SK-N-SH (cell line): ENCODE data around the gene GATAD2A. TPM values are rescaled to one million over a fixed set of nuclear protein-coding genes. Genes with fewer than 3 reads are reported as not detected.

Experiments used
- CTCF ChIA-PET: fragments of 300-600, 350-600 bp; formaldehyde crosslinking; extraction: SDS; loops from one replicate; lab custom pipeline; 2021; lab: Yijun Ruan, JAX
- POLR2A ChIA-PET: fragments of 350-600 bp; sonication (Branson Sonifier 250); formaldehyde crosslinking; extraction: SDS; loops from one replicate; lab custom pipeline; 2020; ENCODE audit warnings: antibody characterized with exemption, inconsistent platforms; lab: Yijun Ruan, JAX
- DNase-seq: peaks from one replicate; pipeline ENCODE4 v3.0.0; 2012
- H2AFZ ChIP-seq: fragments of 200-600 bp; sonication (generic); 2 replicates; pipeline ENCODE4 v1.8.1; 2016; ENCODE audit warnings: antibody characterized with exemption, mild to moderate bottlenecking, low read depth
- H3F3A ChIP-seq: fragments of 200-600 bp; sonication (generic); replicated peaks from 2 replicates; pipeline ENCODE3; 2016; ENCODE audit warnings: antibody characterized with exemption, mild to moderate bottlenecking; ENCODE audit not compliant: insufficient read depth
- H3K27ac ChIP-seq, 2 experiments: fragments of 200-500 bp in 1 of 2; fragments of 200-600 bp in 1 of 2; sonication (Bioruptor generic) in 1 of 2; sonication (generic), shearing (Covaris generic) in 1 of 2; 2 replicates each; pipeline versions ENCODE4 v1.5.1 to v1.6.1; 2014 to 2016; ENCODE audit warnings: low read depth in 2 of 2, inconsistent platforms in 1 of 2, low read length in 1 of 2, mild to moderate bottlenecking in 1 of 2, mixed read lengths in 1 of 2
- H3K27me3 ChIP-seq: fragments of 200-600 bp; sonication (generic), shearing (Covaris generic); 2 replicates; pipeline ENCODE4 v1.6.1; 2016; ENCODE audit warnings: mixed run types; ENCODE audit not compliant: insufficient read depth
- H3K36me3 ChIP-seq, 2 experiments: fragments of 200-500 bp in 1 of 2; fragments of 200-600 bp in 1 of 2; sonication (Bioruptor generic) in 1 of 2; sonication (generic) in 1 of 2; replicated peaks in 1 of 2; 2 replicates each; pipeline versions ENCODE3 to v1.5.1; 2014 to 2016; ENCODE audit warnings: low read length in 1 of 2, mild to moderate bottlenecking in 1 of 2; ENCODE audit not compliant: insufficient read depth in 2 of 2, control insufficient read depth in 1 of 2
- H3K4me1 ChIP-seq, 2 experiments: fragments of 200-500 bp in 1 of 2; fragments of 200-600 bp in 1 of 2; sonication (Bioruptor generic) in 1 of 2; sonication (generic), shearing (Covaris generic) in 1 of 2; 2 replicates each; pipeline versions ENCODE4 v1.5.1 to v1.6.1; 2014 to 2016; ENCODE audit warnings: low read depth in 1 of 2, low read length in 1 of 2, mixed run types in 1 of 2; ENCODE audit not compliant: insufficient read depth in 2 of 2, control insufficient read depth in 1 of 2
- H3K4me2 ChIP-seq: fragments of 200-600 bp; sonication (generic), shearing (Covaris generic); 2 replicates; pipeline ENCODE4 v1.6.1; 2017; ENCODE audit warnings: mixed run types
- H3K4me3 ChIP-seq, 2 experiments: fragments of 200-500 bp in 1 of 2; fragments of 200-600 bp in 1 of 2; sonication (Bioruptor generic) in 1 of 2; sonication (generic), shearing (Covaris generic) in 1 of 2; 2 replicates each; pipeline versions ENCODE4 v1.5.1 to v1.8.1; 2014 to 2016; ENCODE audit warnings: low read depth in 2 of 2, inconsistent platforms in 1 of 2, low read length in 1 of 2, mild to moderate bottlenecking in 1 of 2, mixed read lengths in 1 of 2, moderate library complexity in 1 of 2
- H3K79me2 ChIP-seq: fragments of 200-600 bp; sonication (generic); 2 replicates; pipeline ENCODE4 v1.8.1; 2017; ENCODE audit warnings: mild to moderate bottlenecking; ENCODE audit not compliant: insufficient read depth
- H3K9ac ChIP-seq: fragments of 200-600 bp; sonication (generic); 2 replicates; pipeline ENCODE4 v1.6.1; 2017; ENCODE audit warnings: mixed run types
- H3K9me2 ChIP-seq: fragments of 200-600 bp; sonication (generic); 2 replicates; pipeline ENCODE4 v1.6.1; 2017; ENCODE audit warnings: mixed run types
- H3K9me3 ChIP-seq: fragments of 200-600 bp; sonication (generic); 2 replicates; pipeline ENCODE4 v1.6.1; 2017; ENCODE audit warnings: mixed run types, mild to moderate bottlenecking, moderate library complexity
- H4K20me1 ChIP-seq: fragments of 200-600 bp; sonication (generic); 2 replicates; pipeline ENCODE4 v1.6.1; 2017; ENCODE audit warnings: mild to moderate bottlenecking, mixed run types; ENCODE audit not compliant: insufficient read depth
- CHD2 ChIP-seq: fragments of 150-350 bp; IDR thresholded peaks from 2 replicates; pipeline ENCODE4 v1.6.1; 2018; ENCODE audit warnings: low read length; ENCODE audit not compliant: partially characterized antibody
- EZH2phosphoT487 ChIP-seq: fragments of 200-600 bp; sonication (generic); IDR thresholded peaks from 2 replicates; pipeline ENCODE4 v1.6.1; 2017; ENCODE audit warnings: low read depth, mixed run types, mild to moderate bottlenecking, antibody characterized with exemption, moderate library complexity, borderline replicate concordance
- FOSL2 ChIP-seq: IDR thresholded peaks from 2 replicates; pipeline ENCODE4 v1.4.0; 2012; ENCODE audit warnings: low read depth, mild to moderate bottlenecking, moderate library complexity, borderline replicate concordance
- FOXM1 ChIP-seq: IDR thresholded peaks from 2 replicates; pipeline ENCODE4 v1.4.0; 2012; ENCODE audit warnings: low read depth, mild to moderate bottlenecking
- GATA2 ChIP-seq: sonication (generic); formaldehyde crosslinking; IDR thresholded peaks from 2 replicates; pipeline ENCODE4 v1.5.0; 2020; ENCODE audit warnings: mild to moderate bottlenecking, missing genetic modification reagents
- JUND ChIP-seq: IDR thresholded peaks from 2 replicates; pipeline ENCODE4 v1.4.0; 2012
- MXI1 ChIP-seq: IDR thresholded peaks from 2 replicates; pipeline ENCODE4 v1.6.1; 2012; ENCODE audit warnings: mild to moderate bottlenecking, low read depth, low read length, improper control_type of control experiment
- NFIC ChIP-seq: IDR thresholded peaks from 2 replicates; pipeline ENCODE4 v1.4.0; 2012; ENCODE audit warnings: borderline replicate concordance
- NRF1 ChIP-seq: IDR thresholded peaks from 2 replicates; pipeline ENCODE4 v1.6.1; 2012; ENCODE audit warnings: low read depth, mild to moderate bottlenecking, low read length
- RFX5 ChIP-seq: IDR thresholded peaks from 2 replicates; pipeline ENCODE4 v1.6.1; 2012; ENCODE audit warnings: mild to moderate bottlenecking, improper control_type of control experiment, low read length
- RXRA ChIP-seq: IDR thresholded peaks from 2 replicates; pipeline ENCODE4 v1.4.0; 2012; ENCODE audit warnings: low read depth, mild to moderate bottlenecking, borderline replicate concordance
- SIN3A ChIP-seq: IDR thresholded peaks from 2 replicates; pipeline ENCODE4 v1.6.1; 2012; ENCODE audit warnings: low read depth, mild to moderate bottlenecking, low read length, moderate library complexity, borderline replicate concordance
- TAF1 ChIP-seq: IDR thresholded peaks from 2 replicates; pipeline ENCODE4 v1.6.1; 2012; ENCODE audit warnings: low read depth, mild to moderate bottlenecking, low read length, moderate library complexity, borderline replicate concordance
- TEAD4 ChIP-seq: IDR thresholded peaks from 2 replicates; pipeline ENCODE4 v1.4.0; 2012; ENCODE audit warnings: mild to moderate bottlenecking, borderline replicate concordance; ENCODE audit not compliant: insufficient read depth
- YY1 ChIP-seq: IDR thresholded peaks from 2 replicates; pipeline ENCODE4 v1.4.0; 2012; ENCODE audit warnings: low read depth, mild to moderate bottlenecking
- WGBS: methylation state at CpG from one replicate; pipeline ENCODE4 v1.1.6; 2017; ENCODE audit warnings: low lambda C conversion rate; 5-methylcytosine and 5-hydroxymethylcytosine counted together
- polyA plus RNA-seq, 3 experiments: library from polyadenylated mRNA; depleted of rRNA; stranded (reverse); fragments of >200 nt; gene quantifications; 2 replicates each; pipeline ENCODE4 v1.2.3, GENCODE V29; 2012
- TF ChIP-seq, protein P1 (sequence below): IDR thresholded peaks from 2 replicates; pipeline ENCODE4 v1.4.0; 2012; ENCODE audit warnings: low read depth, borderline replicate concordance
- TF ChIP-seq, protein P2 (sequence below): fragments of 200-600 bp; sonication (generic); IDR thresholded peaks from 2 replicates; pipeline ENCODE4 v1.6.1; 2017; ENCODE audit warnings: antibody characterized with exemption, mild to moderate bottlenecking, moderate library complexity
- TF ChIP-seq, protein P3 (sequence below): fragments of 150-350 bp; IDR thresholded peaks from 2 replicates; pipeline ENCODE4 v1.6.1; 2016; ENCODE audit warnings: mild to moderate bottlenecking, low read depth, low read length

Gene GATAD2A
- polyA plus RNA-seq, 1 of the 3 experiments (the other 2 are of a cell fraction), result 36.6 TPM

DNA sequence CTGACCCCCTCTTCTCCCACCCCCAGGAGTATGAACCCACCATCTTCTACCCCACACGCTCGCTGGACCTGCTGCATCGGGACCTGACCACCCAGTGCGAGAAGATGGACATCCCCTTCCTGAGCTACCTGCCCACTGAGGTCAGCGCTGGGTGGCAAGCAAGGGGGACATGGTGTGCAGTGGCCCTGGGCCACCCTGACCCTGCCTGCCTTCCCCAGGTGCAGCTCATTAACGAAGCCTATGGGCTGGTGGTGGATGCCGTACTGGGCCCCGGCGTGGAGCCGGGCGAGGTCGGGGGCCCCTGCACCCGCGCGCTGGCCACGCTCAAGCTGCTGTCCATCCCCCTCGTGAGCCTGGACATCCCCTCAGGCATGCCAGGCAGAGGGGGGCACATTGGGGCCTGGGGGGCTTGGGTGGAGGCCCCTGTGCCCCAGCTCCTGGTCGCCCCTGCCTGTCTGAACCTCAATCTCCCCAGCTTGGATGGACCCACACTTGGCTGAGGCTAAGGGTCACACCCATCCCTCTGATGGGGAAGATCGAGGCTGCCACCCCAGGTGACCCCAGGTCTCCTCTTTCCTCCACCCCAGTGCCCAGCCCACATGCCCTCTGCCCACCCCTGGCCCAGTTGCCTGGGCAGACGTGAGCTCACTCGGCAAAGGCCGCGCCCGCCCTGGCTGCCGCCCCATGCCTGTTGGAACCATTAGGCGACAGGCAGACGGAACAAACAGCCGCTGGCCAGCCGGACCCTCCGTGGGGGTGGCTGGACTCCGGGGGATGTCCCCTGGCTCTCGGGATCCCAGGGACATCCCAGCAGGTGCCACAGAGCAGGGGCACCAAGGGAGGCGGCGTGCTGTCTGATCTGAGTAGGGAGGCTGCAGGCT lies 130.1 kb downstream of the GATAD2A start:
- Histone ChIP-seq H3K9me2 (no peaks in the 10 kb centered on the region), H3K79me2 (no peaks in the 10 kb centered on the region), H3K4me2 (no peak overlapping the region), H3F3A (peaks cover 14% of the 10 kb centered on the region), H3K27me3 (no peaks in the 10 kb centered on the region), H3K27ac (no peak overlapping the region), H3K4me1 (peaks cover 0 to 17% of the 10 kb centered on the region in 2 experiments; a peak in 1 of 4 replicates), H3K9ac (no peak overlapping the region), H3K4me3 (no peak overlapping the region), H3K9me3 (no peaks in the 10 kb centered on the region), H3K36me3 (no peaks in the 10 kb centered on the region), H4K20me1 (no peaks in the 10 kb centered on the region; the same call in 1 of the 2 replicates), H2AFZ (no peak overlapping the region)
- POLR2A ChIA-PET, result no interaction called here
- CTCF ChIA-PET, result interaction anchor here (1.7 to 15.3 kb wide), 2 partner anchors 18 to 109 kb away, joined by 21 to 258 read pairs; partner anchors contain the start of gene GMIP
- whole genome bisulfite sequencing, result 96% methylated on average over 13 of the region's 34 CpGs
- DNase-seq, result no peak
- TF ChIP-seq FOSL2, result no peak
- TF ChIP-seq, protein P1, sequence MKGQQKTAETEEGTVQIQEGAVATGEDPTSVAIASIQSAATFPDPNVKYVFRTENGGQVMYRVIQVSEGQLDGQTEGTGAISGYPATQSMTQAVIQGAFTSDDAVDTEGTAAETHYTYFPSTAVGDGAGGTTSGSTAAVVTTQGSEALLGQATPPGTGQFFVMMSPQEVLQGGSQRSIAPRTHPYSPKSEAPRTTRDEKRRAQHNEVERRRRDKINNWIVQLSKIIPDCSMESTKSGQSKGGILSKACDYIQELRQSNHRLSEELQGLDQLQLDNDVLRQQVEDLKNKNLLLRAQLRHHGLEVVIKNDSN, result no peak

DNA sequence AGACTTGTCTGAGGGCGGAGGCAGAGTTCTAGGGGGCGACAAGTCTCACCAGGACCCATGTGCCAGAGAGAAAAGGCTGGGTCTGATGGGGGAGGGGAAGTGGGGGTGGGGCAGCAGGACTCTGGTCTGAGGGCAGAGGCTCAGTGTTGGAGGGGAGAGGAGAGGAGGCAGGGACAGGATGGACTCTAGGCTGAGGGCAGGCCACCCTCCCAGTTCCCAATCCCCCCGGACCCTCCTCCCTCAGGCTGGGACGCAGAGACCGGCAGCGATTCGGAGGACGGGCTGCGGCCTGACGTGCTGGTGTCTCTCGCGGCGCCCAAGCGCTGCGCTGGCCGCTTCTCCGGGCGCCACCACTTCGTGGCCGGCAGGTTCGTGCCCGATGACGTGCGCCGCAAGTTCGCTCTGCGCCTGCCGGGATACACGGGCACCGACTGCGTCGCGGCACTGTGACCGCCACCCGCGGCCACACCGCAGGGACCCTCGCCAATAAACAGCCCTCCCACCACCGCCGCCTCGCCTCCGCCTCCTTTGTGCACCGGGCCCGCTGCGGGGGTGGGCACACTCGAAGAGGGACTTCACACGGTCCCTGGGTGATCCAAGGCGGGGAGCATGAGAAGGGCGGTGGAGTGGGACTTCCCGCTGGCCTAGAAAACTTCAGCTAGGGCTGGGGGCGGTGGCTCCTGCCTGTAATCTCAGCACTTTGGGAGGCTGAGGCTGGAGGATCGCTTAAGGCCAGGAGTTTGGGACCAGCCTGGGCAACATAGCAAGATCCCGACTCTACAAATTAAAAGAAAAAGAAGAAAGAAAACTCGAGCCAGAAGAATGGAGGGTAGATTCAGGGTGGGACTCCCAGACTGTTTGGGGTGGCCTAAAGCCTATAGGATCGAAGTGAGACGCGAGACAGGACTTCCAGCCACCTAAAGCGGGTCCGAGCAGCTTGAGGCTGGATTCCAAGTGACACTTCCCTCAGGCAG lies 131.9 kb downstream of the GATAD2A start:
- CTCF ChIA-PET, result interaction anchor here (0.9 to 15.3 kb wide), 3 partner anchors 8 to 106 kb away, joined by 3 to 258 read pairs (median 7); partner anchors contain the start of genes GMIP and YJEFN3
- WGBS, result 83% methylated on average over 34 of the region's 59 CpGs
- peaks cover 10% of the 10 kb centered on the region for H3F3A ChIP-seq
- H3K27me3 ChIP-seq, result no peaks in the 10 kb centered on the region
- no peak overlapping the region for H2AFZ ChIP-seq
- no peaks in the 10 kb centered on the region for H3K79me2 ChIP-seq
- no peak overlapping the region for H3K4me2 ChIP-seq
- POLR2A ChIA-PET, result interaction anchor here (0.5 kb wide), 1 partner anchor 8 kb away, joined by 3 read pairs; no protein-coding TSS in a partner anchor
- DNase-seq, result no peak
- no peaks in the 10 kb centered on the region for H3K9me2 ChIP-seq
- no peaks in the 10 kb centered on the region for H3K36me3 ChIP-seq
- H3K9me3 ChIP-seq, result no peaks in the 10 kb centered on the region
- no peaks in the 10 kb centered on the region for H4K20me1 ChIP-seq
- peaks cover 0 to 26% of the 10 kb centered on the region in 2 experiments; a peak in 1 of 4 replicates for H3K4me1 ChIP-seq
- H3K4me3 ChIP-seq, result peak overlapping the region in 1 of 2 experiments; percentile 44; a peak in 2 of 4 replicates
- no peak overlapping the region for H3K27ac ChIP-seq
- H3K9ac ChIP-seq, result no peak overlapping the region
- TF ChIP-seq, protein P2, sequence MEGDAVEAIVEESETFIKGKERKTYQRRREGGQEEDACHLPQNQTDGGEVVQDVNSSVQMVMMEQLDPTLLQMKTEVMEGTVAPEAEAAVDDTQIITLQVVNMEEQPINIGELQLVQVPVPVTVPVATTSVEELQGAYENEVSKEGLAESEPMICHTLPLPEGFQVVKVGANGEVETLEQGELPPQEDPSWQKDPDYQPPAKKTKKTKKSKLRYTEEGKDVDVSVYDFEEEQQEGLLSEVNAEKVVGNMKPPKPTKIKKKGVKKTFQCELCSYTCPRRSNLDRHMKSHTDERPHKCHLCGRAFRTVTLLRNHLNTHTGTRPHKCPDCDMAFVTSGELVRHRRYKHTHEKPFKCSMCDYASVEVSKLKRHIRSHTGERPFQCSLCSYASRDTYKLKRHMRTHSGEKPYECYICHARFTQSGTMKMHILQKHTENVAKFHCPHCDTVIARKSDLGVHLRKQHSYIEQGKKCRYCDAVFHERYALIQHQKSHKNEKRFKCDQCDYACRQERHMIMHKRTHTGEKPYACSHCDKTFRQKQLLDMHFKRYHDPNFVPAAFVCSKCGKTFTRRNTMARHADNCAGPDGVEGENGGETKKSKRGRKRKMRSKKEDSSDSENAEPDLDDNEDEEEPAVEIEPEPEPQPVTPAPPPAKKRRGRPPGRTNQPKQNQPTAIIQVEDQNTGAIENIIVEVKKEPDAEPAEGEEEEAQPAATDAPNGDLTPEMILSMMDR, result no peak
- TF ChIP-seq FOSL2, result no peak
- TF ChIP-seq, protein P3, sequence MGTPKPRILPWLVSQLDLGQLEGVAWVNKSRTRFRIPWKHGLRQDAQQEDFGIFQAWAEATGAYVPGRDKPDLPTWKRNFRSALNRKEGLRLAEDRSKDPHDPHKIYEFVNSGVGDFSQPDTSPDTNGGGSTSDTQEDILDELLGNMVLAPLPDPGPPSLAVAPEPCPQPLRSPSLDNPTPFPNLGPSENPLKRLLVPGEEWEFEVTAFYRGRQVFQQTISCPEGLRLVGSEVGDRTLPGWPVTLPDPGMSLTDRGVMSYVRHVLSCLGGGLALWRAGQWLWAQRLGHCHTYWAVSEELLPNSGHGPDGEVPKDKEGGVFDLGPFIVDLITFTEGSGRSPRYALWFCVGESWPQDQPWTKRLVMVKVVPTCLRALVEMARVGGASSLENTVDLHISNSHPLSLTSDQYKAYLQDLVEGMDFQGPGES, result no peak
- no peak for TF ChIP-seq FOXM1
- no peak for TF ChIP-seq TEAD4
- TF ChIP-seq SIN3A, result no peak
- TF ChIP-seq YY1, result no peak
- TF ChIP-seq GATA2, result no peak
- no peak for TF ChIP-seq CHD2
- no peak for TF ChIP-seq EZH2phosphoT487
- no peak for TF ChIP-seq TAF1
- TF ChIP-seq JUND, result no peak
- TF ChIP-seq RFX5, result no peak
- TF ChIP-seq NFIC, result no peak
- TF ChIP-seq NRF1, result no peak
- no peak for TF ChIP-seq RXRA
- TF ChIP-seq MXI1, result no peak
- TF ChIP-seq, protein P1, result no peak
